ENCODE measurements around the gene RAP1GAP.

DNA sequence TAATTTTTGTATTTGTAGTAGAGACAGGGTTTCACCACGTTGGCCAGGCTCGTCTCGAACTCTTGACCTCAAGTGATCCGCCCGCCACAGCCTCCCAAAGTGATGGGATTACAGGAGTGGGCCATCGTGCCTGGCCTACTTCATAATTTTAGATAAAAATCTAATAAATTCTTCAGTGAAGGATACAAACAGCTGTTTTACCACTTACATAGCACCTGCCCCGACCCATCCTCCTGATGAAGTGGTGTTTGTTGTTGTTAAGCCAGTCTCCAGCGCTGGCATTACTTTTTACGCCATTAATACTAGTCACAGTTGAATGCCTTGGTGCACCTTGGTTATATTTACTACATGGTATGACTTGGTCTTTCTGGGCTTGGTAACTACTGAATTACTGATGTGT lies 12.3 kb upstream of the RAP1GAP start:
- TF ChIP-seq, protein P1, sequence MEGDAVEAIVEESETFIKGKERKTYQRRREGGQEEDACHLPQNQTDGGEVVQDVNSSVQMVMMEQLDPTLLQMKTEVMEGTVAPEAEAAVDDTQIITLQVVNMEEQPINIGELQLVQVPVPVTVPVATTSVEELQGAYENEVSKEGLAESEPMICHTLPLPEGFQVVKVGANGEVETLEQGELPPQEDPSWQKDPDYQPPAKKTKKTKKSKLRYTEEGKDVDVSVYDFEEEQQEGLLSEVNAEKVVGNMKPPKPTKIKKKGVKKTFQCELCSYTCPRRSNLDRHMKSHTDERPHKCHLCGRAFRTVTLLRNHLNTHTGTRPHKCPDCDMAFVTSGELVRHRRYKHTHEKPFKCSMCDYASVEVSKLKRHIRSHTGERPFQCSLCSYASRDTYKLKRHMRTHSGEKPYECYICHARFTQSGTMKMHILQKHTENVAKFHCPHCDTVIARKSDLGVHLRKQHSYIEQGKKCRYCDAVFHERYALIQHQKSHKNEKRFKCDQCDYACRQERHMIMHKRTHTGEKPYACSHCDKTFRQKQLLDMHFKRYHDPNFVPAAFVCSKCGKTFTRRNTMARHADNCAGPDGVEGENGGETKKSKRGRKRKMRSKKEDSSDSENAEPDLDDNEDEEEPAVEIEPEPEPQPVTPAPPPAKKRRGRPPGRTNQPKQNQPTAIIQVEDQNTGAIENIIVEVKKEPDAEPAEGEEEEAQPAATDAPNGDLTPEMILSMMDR (IDR thresholded peaks at IDR 0.05; ENCODE audit: low read length) = no peak
- TF ChIP-seq EZH2 (IDR thresholded peaks at IDR 0.05; ENCODE audit: borderline replicate concordance, low read length) = no peak
